ENCODE measurements around the gene MICB.
"Not testable (repeated sequence)": the region's sequence is repeated elsewhere in the genome, so short reads cannot be mapped to it uniquely, and the experiment has no call there.

MICB gene

GRCh38 chr6:31474871-31475286, 23.1 kb upstream of the MICB start:
- no peak for DNase-seq (ENCODE audit: low read depth)

- no peak for DNase-seq (ENCODE audit: low read depth)
Observed at GRCh38 chr6:31476515-31477139, 21.3 kb upstream of the MICB start.

GRCh38 chr6:31477521-31477920, 20.4 kb upstream of the MICB start:
- DNase-seq (ENCODE audit: low read depth), result no peak

DNA sequence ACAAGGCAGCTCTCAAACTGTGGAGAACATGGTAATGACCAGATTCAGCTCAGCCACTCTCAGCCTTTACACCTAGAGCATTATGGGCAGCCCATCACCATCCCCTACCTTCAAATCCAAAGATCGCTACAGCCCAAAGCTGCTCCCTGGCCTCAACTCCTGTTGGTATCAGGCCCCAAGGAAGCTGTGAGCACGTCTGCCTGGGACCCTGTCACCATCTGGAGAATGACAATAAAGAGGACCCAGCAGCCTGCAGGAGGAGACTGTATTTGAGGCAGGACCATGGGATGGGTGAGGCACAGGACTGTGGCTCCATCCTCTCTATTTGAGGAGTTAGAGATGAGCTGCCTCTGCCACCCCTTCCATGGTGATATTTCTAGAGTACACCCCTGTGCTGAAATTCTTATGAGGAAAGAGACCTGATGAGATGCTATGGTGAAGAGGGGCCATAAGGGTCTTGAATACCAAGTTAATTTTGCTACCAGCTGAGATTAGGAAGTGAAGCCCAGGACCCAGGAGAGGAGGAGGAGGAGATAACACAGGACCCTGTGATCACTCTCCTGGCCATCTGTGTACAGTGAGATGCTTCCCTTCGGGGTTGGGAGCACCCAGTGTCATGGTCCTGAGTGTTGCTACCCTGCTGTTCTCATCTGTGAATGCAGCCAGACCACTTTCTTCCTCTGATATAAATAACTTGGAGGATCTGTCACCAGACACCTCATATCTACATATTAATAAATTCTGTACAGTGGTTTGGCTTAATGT, 19.6 kb upstream of the MICB start:
- DNase-seq (ENCODE audit: low read depth), result no peak

- no peak for DNase-seq (ENCODE audit: low read depth)
Observed at GRCh38 chr6:31479151-31479932, 18.6 kb upstream of the MICB start.

DNA sequence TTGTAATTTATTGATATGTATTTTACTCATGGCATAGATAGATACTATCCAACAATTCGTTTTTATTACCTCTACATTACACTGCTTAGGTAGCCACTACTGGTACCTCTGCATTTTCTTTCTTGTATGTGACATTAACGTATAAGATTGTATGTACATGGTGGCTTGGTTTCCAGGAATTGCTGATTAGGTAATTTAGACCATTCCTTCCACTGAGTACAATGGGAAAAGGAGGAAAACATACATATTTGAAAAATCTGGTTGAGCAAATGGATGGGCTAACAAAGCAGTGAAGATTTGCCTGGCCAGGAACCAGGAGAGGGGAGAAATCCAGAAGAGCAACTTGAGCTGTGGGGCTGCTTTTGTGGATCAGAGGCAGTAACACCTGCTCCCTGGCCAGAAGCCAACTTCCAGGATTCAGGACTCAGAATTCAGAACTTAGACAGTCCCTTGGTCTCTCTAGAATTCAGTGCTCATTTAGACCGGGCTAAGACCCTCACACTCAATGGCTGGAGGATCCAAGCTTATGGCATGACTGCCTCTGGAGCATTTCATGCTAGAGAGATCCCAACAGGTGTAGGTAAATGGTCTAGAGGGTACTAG, 17.9 kb upstream of the MICB start:
- no peak for DNase-seq (ENCODE audit: low read depth)

DNA sequence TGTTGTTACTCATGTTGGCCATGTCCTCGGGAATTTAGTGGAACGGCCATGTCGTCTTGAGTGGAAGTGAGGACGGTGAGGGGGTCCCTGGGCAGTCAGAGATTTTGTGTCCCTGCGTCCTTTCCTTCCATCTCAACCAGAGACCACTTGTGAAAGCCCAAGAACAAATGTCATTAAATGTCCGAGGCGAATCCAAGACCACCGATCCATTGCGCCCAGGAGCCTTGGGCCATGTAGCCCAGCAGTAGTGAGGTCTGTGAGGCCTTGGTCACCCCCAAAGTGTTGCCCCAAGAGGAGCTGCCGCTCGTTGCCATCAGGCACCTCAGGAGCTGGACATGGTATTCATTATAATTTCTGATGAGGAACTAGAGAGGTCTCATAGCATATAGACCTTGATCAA, 17.4 kb upstream of the MICB start:
- no peak for DNase-seq (ENCODE audit: low read depth)

DNA sequence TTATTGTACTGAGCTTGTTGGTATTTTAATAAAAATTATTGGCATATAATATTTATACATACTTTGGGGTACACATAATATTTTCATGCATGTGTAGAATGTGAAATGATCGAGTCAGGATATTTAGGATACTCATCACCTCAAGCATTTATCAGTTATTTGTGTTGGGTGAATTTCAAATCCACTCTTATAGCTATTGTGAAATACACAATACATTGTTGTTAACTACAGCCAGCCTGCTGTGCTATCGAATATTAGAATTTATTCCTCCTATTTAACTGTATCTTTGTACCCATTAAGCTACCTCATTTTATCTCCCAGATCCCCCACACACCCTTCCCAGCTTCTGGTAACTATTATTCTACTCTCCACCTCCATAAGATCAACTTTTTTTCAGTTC, 14.6 kb upstream of the MICB start:
- no peak for DNase-seq (ENCODE audit: low read depth)

GRCh38 chr6:31485055-31485454, 12.9 kb upstream of the MICB start:
- DNase-seq (ENCODE audit: low read depth), result no peak

DNA sequence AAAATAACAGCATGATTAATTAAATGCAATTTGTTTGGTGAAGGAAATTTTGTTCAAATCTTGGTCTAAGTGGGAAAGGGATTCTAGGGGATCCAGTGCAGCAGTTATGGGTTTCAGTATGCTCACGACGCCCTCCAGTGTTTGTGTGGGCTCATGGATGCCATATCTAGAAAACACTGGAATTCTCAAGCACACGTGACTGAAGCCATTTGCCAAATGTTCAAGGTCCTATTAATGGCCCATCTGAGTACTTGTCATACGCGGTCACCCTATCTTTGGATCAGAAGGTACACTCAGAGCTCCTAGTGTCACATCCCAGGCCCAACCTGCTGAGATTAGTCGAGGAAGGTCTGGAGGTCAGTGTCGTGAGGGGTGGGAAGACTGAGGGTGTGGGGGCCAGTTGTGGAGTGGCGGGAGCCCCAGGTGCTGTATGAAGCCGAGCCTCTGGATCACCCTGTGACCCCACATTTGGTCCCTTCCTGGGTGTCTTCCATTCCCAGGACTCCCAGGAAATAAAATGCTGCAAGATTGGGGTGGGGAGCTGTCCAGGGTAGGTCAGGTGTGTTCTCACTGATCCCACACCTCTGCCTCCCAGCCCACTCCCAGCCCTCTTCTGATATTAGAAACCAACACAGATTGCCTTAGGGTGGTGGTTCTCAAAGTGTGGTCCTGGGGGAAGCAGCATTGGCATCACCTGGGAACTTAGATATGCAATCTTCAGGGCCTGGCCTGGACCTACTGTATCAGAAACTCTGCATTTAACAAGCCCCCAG, 11.7 kb upstream of the MICB start:
- not testable (repeated sequence) for DNase-seq (ENCODE audit: low read depth)

GRCh38 chr6:31487674-31488073, 10.3 kb upstream of the MICB start:
- DNase-seq (ENCODE audit: low read depth), result not testable (repeated sequence)

GRCh38 chr6:31489086-31489485, 8.9 kb upstream of the MICB start:
- no peak for DNase-seq (ENCODE audit: low read depth)

DNA sequence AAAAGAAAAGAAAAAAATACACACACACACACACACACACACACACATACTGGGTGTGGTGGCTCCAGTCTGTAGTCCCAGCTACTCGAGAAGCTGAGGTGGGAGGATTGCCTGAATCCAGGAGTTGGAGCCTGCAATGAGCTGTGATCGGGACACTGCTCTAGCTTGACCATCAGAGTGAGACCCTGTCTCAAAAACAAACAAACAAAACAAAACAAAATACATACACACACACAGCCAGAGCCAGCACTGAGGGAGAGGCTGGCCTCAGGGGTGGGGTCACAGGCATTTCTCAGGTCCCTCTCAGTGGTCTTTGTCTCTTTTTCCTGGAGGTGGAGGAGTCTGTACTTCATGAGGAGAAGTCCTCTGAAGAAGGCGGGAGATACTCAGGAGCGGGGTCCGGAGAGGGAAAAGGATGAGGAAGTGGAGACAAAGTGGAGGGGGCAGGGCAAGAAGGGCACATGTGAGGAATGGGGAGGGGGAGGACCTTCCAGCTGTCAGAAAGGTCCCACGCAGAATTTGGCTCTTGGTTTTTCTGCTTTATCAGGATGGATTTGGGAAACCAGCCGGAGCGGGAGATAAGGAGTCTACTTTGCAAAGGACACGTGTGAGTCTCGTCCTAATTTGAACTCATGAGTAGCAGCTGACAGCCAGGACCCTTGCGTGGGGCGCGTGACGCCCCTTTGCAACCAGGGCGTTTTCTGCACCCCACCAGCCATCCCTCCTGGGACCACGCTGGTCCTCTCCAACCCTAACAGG, 7.7 kb upstream of the MICB start:
- DNase-seq (ENCODE audit: low read depth), result no peak

DNA sequence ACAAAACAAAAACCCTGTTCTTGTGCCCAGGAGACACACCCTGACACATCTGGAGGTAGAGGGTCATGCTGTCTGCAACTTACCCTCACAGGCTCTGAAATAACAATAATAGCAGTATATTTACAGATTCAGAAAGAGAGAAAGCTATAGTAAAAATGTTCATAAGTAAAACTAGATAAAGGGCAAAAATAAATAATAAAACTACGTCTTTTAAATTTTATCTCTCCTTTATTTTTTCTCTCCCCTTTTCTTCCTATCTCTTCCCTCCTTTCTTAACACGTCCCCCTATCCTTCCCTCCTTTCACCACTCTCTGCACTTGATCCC, 4.4 kb upstream of the MICB start:
- DNase-seq (ENCODE audit: low read depth), result not testable (repeated sequence)

DNA sequence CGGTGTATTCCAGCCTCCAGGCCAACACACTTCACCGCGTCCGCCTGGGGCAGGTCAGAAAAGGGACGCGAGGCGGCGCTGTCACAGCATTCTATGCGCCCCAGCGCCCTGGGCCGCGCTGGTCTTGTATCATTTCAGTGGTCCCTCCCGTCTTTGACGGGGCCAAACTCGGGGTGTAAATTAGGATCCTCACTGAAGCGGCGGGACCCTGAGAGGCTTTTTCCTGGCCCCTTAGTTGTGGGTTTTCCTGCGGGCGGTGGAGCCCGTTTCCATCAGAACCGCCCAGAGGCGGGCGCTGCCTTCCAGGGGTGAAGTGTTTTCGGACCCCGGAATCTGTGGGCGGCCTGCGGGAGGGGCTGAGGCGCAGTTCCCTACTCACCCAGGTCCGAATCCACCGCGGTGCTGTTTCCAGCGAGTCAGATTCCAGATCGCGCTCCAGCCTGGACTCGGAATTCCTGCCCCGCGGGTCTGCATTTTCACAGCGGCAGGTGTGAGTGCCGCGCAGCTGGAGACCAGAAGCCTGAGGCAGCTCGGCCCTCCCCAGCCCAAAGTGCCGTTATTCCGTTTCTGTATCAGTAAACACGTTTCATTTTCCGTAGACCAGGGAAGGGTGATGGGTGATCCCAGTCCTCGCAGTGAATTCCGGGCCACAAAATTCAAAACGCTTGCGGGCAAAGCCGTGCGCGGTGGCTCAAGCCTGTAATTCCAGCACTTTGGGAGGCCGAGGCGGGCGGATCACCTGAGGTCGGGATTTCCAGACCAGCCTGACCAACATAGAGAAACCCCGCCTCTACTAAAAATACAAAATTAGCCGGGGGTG, 3.9 kb upstream of the MICB start:
- peak; percentile 46 for DNase-seq (ENCODE audit: low read depth)

DNA sequence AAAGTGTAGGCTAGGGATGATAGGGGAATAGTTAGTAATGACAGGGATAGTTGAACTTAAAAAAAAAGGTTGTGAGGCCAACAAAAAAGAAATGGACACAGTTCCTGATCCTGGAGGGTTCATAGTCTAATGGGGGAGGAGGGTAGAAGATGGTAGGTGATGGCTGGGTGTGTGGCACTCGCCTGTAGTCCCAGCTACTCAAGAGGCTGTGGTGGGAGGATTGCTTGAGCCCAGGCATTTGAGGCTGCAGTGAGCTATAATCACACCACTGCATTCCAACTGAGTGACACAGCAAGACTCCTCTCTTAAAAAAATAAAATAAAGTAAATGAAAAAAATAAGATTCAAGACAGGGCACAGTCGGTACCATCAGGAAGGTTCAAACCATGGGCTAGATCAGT, 2.4 kb upstream of the MICB start:
- DNase-seq (ENCODE audit: low read depth), result no peak

DNA sequence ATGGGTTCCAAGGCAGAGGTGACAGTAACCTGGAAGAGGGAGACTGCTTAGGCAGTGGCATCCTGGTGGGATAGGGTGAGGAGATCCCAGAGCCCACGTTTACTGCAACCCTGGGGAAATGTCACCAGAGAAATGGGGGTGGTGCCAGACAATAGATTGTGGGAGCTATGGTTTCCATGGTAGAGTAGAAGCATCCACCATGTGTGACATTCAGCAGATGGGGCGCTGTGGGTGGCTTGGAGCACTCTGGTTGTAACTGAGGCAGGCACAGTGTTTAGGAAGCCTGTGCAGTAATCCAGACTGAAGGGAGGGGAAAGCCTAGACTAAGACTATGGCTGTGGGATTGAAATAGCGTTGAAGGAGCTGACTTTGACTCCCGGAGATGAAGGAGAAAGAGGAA, 1.1 kb upstream of the MICB start:
- DNase-seq (ENCODE audit: low read depth), result not testable (repeated sequence)

GRCh38 chr6:31498748-31499147, 803 bp downstream of the MICB start:
- DNase-seq (ENCODE audit: low read depth), result no peak

DNA sequence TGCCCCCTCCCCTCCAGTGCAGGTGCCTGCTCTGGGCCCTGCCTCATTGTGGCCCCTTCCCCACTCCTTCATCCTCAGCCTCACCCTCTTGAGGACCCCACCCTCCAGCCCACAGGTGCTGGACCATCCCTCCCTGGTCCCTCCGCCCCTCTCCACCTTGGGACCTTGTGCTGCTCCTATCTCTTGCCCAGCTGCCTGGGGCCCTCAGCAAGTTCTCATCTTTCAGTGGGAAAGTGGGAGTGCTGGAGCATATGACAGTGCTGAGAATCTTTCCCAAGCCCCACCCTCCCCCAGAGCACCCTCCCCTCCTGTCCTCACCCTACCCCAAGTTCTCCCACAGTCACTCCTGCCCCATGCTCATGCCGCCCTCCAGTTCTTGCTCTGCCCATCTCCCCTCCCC, 1.7 kb downstream of the MICB start:
- not testable (repeated sequence) for DNase-seq (ENCODE audit: low read depth)

- DNase-seq (ENCODE audit: low read depth), result no peak
Observed at GRCh38 chr6:31502586-31502985, 4.6 kb downstream of the MICB start.

Data from stimulated activated CD8-positive, alpha-beta memory T cell treated with anti-CD3 and anti-CD28 coated beads, Interleukin-15, amount 100 ng/mL, for 24 hours (primary cell).